ENCODE results near the gene MUC4.
"Not testable (repeated sequence)": the region's sequence is repeated elsewhere in the genome, so short reads cannot be mapped to it uniquely, and the experiment has no call there.

MUC4 gene

GRCh38 chr3:195736866-195737490, 74.8 kb downstream of the MUC4 start:
- no peak for DNase-seq (ENCODE audit: low read depth in 2 of 2)
- TF ChIP-seq CTCF (IDR thresholded peaks at IDR 0.05; ENCODE audit: low read depth, low read length): no peak
- H3K4me3 ChIP-seq (replicated peaks in 1 of 2; ENCODE audit: low read depth in 2 of 2, low read length in 2 of 2): no peak overlapping the region

GRCh38 chr3:195735036-195735695, 76.6 kb downstream of the MUC4 start:
- H3K4me3 ChIP-seq (replicated peaks in 1 of 2; ENCODE audit: low read depth in 2 of 2, low read length in 2 of 2): no peak overlapping the region
- no peak for DNase-seq (ENCODE audit: low read depth in 2 of 2)
- no peak for TF ChIP-seq CTCF (IDR thresholded peaks at IDR 0.05; ENCODE audit: low read depth, low read length)

- no peak for DNase-seq (ENCODE audit: low read depth in 2 of 2)
- TF ChIP-seq CTCF (IDR thresholded peaks at IDR 0.05; ENCODE audit: low read depth, low read length): no peak
- H3K4me3 ChIP-seq (replicated peaks in 1 of 2; ENCODE audit: low read depth in 2 of 2, low read length in 2 of 2): no peak overlapping the region
These were observed 78.8 kb downstream of the MUC4 start for GRCh38 chr3:195732940-195733339.

- no peak for TF ChIP-seq CTCF (IDR thresholded peaks at IDR 0.05; ENCODE audit: low read depth, low read length)
- no peak overlapping the region for H3K4me3 ChIP-seq (replicated peaks in 1 of 2; ENCODE audit: low read depth in 2 of 2, low read length in 2 of 2)
- DNase-seq (ENCODE audit: low read depth in 2 of 2): no peak
These were observed 80.3 kb downstream of the MUC4 start for GRCh38 chr3:195731356-195731905.

- H3K4me3 ChIP-seq (replicated peaks in 1 of 2; ENCODE audit: low read depth in 2 of 2, low read length in 2 of 2): no peak overlapping the region
These were observed 82.1 kb downstream of the MUC4 start for GRCh38 chr3:195729476-195730251.

GRCh38 chr3:195728789-195729188, 82.9 kb downstream of the MUC4 start:
- not testable (repeated sequence) for DNase-seq (ENCODE audit: low read depth in 2 of 2); H3K4me3 ChIP-seq (replicated peaks in 1 of 2; ENCODE audit: low read depth in 2 of 2, low read length in 2 of 2)

More at GRCh38 chr3:195729476-195730251, 82.1 kb downstream of the MUC4 start:
- no peak for TF ChIP-seq CTCF (IDR thresholded peaks at IDR 0.05; ENCODE audit: low read depth, low read length)
- no peak for DNase-seq (ENCODE audit: low read depth in 2 of 2)
